Anterior cingulate cortex (tissue), 58 donors: ENCODE data around the gene CABLES2.
A peak's percentile ranks its signal among the peaks of the same experiment; 100 is the strongest.
"Not testable (repeated sequence)": the region's sequence is repeated elsewhere in the genome, so short reads cannot be mapped to it uniquely, and the experiment has no call there.

Experiments used
- DNase-seq, 58 donors: peaks; one replicate each; lab custom pipeline; 2025; lab: John Stamatoyannopoulos, UW

CABLES2 gene

DNA sequence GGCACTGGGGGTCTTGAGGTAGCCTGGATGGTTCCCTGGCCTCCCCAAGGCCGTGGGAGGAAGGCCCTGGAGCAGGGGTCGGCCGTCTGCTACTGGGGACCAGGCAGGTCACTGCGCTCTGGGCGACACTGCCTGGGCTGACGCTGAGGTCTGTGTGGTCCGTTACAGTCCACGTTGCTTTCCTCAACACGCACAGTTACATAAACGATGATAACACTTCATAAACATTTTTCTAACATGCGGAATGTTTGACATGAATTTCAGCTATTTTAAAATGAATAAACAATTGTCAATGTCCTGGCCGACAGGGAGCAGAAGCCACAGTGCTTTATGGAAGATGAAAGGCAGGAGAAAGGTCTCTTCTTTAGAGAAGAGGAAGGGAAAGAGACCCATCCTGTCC lies 30.4 kb upstream of the CABLES2 start:
- no peak for DNase-seq

GRCh38 chr20:62436692-62437091 lies 29.6 kb upstream of the CABLES2 start:
- DNase-seq: no peak

GRCh38 chr20:62433658-62434497 lies 26.8 kb upstream of the CABLES2 start:
- peak in 23 of 58 donors; percentile 3 to 43 (median 25) for DNase-seq

DNA sequence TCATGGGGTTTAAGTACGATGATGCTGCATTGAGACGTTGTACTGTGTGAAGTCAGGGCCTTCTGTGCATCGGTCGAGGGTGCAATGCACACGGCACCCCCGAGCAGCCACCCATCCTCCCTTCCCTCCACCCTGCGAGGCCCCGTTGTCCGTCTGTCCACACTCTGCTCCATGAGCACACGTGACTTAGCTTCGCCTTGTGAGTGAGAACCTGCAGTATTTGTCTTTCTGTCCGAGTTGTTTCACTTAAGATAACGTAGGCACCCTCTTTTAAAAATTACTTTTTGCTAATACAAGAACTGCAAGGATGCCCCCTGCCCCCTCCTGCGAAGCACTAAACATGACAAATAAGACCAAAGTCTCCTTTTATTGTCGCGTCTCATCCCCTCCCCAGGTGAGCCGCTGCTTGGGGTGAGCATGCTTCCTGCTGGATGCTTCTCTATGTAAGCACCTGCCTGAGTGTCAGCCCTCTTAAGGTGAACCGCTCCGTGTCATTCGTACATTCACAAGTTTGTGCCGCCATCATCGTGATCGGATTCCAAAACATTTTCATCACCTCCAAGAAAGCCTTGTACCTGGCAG lies 23.9 kb upstream of the CABLES2 start:
- no peak for DNase-seq

GRCh38 chr20:62430311-62430853 lies 23.3 kb upstream of the CABLES2 start:
- DNase-seq: no peak

GRCh38 chr20:62429455-62430310 lies 22.6 kb upstream of the CABLES2 start:
- no peak for DNase-seq

GRCh38 chr20:62428396-62429295 lies 21.6 kb upstream of the CABLES2 start:
- no peak for DNase-seq

- no peak for DNase-seq
These were observed 20.9 kb upstream of the CABLES2 start for GRCh38 chr20:62428002-62428372.

- DNase-seq: no peak
These were observed 20.3 kb upstream of the CABLES2 start, which contains the start of gene RBBP8NL for GRCh38 chr20:62427172-62428001. TSS of gene RBBP8NL (minus strand) at chr20:62427539. CDS start at chr20:62419647, 7,892 bp downstream.

DNA sequence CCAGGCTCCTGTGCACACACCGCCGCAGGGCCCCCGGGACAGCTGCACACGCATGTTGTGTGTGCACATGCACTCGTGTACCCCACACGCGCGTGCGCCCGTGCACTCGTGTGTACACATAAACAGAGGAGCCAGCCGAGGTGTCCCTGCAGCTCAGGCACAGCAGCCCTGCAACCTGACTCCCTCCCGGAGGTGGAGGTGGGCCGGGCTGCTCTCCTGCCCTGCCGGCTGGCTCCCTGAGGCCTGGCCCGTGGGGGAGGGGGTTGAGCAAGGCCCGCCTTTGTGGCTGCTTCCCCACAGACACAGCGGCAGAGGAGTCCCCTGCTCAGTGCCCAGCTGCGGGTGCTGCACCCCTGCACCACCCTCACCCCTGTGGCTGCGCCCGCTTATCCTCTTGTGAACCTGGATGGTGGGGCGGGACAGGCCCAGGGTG lies 19.6 kb upstream of the CABLES2 start:
- no peak for DNase-seq

- not testable (repeated sequence) for DNase-seq
These were observed 18.9 kb upstream of the CABLES2 start for GRCh38 chr20:62426059-62426348.

DNA sequence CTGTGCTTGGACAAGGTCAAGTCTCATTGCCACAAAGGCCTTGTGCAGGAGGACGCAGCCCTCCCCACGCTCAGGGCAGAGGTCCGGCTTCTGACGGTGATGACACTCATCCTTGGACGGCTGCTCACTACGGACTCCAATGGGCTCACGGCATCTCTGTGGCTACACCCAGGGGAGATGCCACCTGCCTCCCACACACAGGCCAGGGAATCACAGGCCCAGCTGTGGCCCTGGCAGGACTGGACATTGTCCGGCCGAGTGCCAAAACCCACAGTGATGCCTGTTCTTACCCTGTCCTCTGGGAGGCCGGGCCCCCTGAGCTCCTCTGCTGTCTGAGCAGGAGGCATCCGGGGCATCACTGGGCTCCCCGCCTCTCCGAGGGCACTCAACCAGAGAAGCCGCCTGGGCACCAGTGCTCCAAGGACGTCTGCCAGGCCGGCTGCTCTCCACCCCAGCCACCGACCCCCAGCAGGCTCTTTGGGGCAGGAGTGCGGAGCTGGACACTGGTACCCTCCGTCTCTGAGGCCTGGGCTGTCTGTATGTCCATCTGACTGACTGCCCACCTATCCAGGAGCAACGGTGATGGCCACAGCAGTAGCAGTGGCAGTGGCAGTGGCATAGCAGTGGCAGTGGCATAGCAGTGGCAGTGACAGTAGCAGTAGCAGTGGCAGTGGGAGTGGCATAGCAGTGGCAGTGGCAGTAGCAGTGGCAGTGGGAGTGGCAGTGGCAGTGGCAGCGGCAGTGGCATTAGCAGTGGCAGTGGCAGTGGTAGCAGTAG lies 18.4 kb upstream of the CABLES2 start:
- no peak for DNase-seq

DNA sequence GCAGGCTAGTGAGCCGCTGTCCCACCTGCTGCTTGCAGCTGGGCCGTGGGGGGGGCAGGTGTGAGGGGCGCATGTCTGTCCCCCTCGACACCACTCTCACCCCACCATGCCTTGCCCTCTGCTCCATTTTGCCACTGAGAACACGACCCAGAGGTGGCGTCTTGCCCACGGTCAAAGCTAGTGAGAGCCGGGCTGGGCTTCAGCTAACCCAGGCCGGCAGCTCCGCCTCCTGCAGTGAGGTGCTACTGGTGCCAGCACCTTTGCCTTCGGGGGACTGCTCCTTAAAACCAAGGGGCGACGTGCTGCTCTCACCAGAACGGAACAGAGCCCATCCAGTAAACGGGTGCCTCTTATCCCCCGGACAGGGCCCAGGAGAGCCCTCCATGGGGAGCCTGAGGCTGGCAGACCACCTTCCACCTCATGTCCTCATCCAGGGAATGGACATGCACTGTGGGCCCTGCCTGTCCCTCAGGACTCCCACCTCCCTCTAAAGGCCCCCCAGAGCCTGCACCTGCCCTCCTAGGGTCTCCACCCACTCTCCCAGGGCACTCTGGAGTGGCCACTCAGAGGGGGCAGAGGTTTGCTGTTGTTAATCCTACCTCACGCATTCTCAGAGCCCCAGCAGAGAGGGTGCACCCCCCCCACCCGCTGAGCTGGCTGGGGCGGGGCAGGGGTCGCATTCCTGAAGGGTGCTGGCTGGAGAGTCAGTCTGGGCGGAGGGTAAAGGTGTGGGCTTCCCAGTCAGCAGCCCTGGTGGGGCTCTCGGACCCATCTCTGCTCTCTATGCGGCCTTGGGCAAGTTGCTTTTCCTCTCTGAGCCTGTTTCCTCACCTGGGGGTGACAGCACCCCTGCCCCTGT lies 17.4 kb upstream of the CABLES2 start:
- no peak for DNase-seq

GRCh38 chr20:62423326-62423706 lies 16.2 kb upstream of the CABLES2 start:
- no peak for DNase-seq

- no peak for DNase-seq
These were observed 15.7 kb upstream of the CABLES2 start for GRCh38 chr20:62422636-62423325.

GRCh38 chr20:62421716-62421990 lies 14.6 kb upstream of the CABLES2 start:
- DNase-seq: no peak
